Ovary (tissue), 10 donors: ENCODE results near the gene KRTAP10-6. TPM values are rescaled to one million over a fixed set of nuclear protein-coding genes. Genes with fewer than 3 reads are reported as not detected.
"Not testable (repeated sequence)": the region's sequence is repeated elsewhere in the genome, so short reads cannot be mapped to it uniquely, and the experiment has no call there.

Experiments used
- DNase-seq, 5 donors: peaks; one replicate each; pipeline ENCODE4 v3.0.0-alpha.2; 2019 to 2020
- H3K27ac ChIP-seq, 2 donors: fragments of 200-600 bp; one replicate each; pipeline versions ENCODE4 v1.5.1 to v1.8.0; 2019 to 2022
- H3K27me3 ChIP-seq: fragments of 200-600 bp; one replicate; pipeline ENCODE4 v1.8.0; 2022
- H3K36me3 ChIP-seq: fragments of 200-600 bp; sonication (generic); one replicate; pipeline ENCODE4 v1.5.1; 2019
- H3K4me1 ChIP-seq: one replicate; pipeline ENCODE4 v1.8.1; 2013; ENCODE audit warnings: mild to moderate bottlenecking, moderate library complexity; ENCODE audit not compliant: insufficient read depth
- H3K4me3 ChIP-seq: fragments of 200-600 bp; sonication (generic); one replicate; pipeline ENCODE4 v1.5.1; 2017
- H3K9me3 ChIP-seq, 2 donors: fragments of 200-600 bp in 1 of 2; sonication (generic) in 1 of 2; one replicate each; pipeline versions ENCODE4 v1.5.1 to v1.8.1; 2013 to 2019; ENCODE audit warnings: mild to moderate bottlenecking in 1 of 2, moderate library complexity in 1 of 2
- CTCF ChIP-seq, 3 donors: fragments of 450-650 bp in 2 of 3; fragments of 200-600 bp in 1 of 3; IDR thresholded peaks; one replicate each; pipeline versions ENCODE4 v1.5.1 to v1.8.0; 2016 to 2022; ENCODE audit warnings: antibody characterized with exemption in 3 of 3, mild to moderate bottlenecking in 1 of 3
- EP300 ChIP-seq: sonication (generic); formaldehyde crosslinking; IDR thresholded peaks from one replicate; pipeline ENCODE4 v1.6.1; 2017; ENCODE audit warnings: antibody characterized with exemption
- POLR2A ChIP-seq: fragments of 450-650 bp; IDR thresholded peaks from one replicate; pipeline ENCODE4 v1.6.1; 2017; ENCODE audit warnings: antibody characterized with exemption, mild to moderate bottlenecking, moderate library complexity
- WGBS, 3 donors: extraction: QIAGEN DNeasy Blood & Tissue Kit in 1 of 3; methylation state at CpG; one replicate each; pipeline versions ENCODE4 v1.1.5 to v1.1.7; 2013 to 2017; 5-methylcytosine and 5-hydroxymethylcytosine counted together
- intact Hi-C, 4 donors: fragments of 100-400 bp; cut with DNase I; formaldehyde crosslinking; loops; one replicate each; pipeline versions ENCODE4 v1.11.0 to v1.15.1; 2022 to 2023
- long read RNA-seq, 3 donors: library from polyadenylated mRNA in 2 of 3; unstranded in 2 of 3; transcript quantifications; one replicate each; pipeline ENCODE4 v2.0.0 and lab custom pipeline, GENCODE V29; 2021 to 2026
- polyA plus RNA-seq, 2 donors: library from polyadenylated mRNA; stranded (reverse); fragments of 200-250 nt in 1 of 2; fragments of 350-450 nt in 1 of 2; fragmentation: Illumina TruSeq in 1 of 2; extraction: RNeasy Lipid Tissue Mini Kit (QIAGEN cat#74804) in 1 of 2; gene quantifications; one replicate each; pipeline ENCODE4 v1.2.3, GENCODE V29; 2013 to 2014
- total RNA-seq, 7 donors: library from RNA; depleted of rRNA in 2 of 7; stranded (reverse); fragments of >200 nt in 2 of 7; fragmentation: NEBNext Ultra II Directional in 3 of 7; extraction: Animal tissue kit (Norgen Biotek cat#: 25700) in 3 of 7; gene quantifications; one replicate each; pipeline versions ENCODE4 v1.1.0 to v1.2.4, GENCODE V29; 2016 to 2023
- donor health status: DM: no; HTN: no; CAD: no; lungs with moderate emphysema.
- donor health status: DM: no; HTN: no; CAD: no.
- donor health status: Bipolar disorder and iron deficiency.
- donor health status: DM: yes; HTN: yes; CAD: no.
- donor health status: DM: no; HTN: no; CAD: no.
- donor health status: DM: yes; HTN: yes; CAD: no.

KRTAP10-6 gene
- total RNA-seq = not detected
- not detected for polyA plus RNA-seq
- long read RNA-seq, donor 1 = 0 reads
- long read RNA-seq, donor 2 = 0 reads
- long read RNA-seq, donor 3 = 0 reads

GRCh38 chr21:44592446-44593311 lies at the start of gene KRTAP10-6:
TSS of gene KRTAP10-6 (minus strand) at chr21:44592505. CDS start at chr21:44592484, 21 bp downstream.
- 44 to 60% (median 50%) methylated on average over 33 of the region's 33 CpGs for WGBS, 3 donors
- TF ChIP-seq EP300 (no peak), POLR2A (no peak), CTCF (IDR thresholded peaks at IDR 0.05) (no peak)

GRCh38 chr21:44640761-44641160 lies 48.5 kb upstream of the KRTAP10-6 start:
- H3K36me3 ChIP-seq = no peaks in the 10 kb centered on the region
- no peaks in the 10 kb centered on the region for H3K4me1 ChIP-seq
- intact Hi-C loops = no loop called here
- 87 to 91% (median 88%) methylated on average over 5 of the region's 5 CpGs for WGBS, 3 donors
- TF ChIP-seq CTCF (IDR thresholded peaks at IDR 0.05) = no peak
- no peak for TF ChIP-seq EP300
- TF ChIP-seq POLR2A = no peak
- no peak overlapping the region for H3K4me3 ChIP-seq
- no peak overlapping the region for H3K27ac ChIP-seq
- H3K27me3 ChIP-seq = no peaks in the 10 kb centered on the region
- DNase-seq = no peak
- H3K9me3 ChIP-seq = no peaks in the 10 kb centered on the region

More at GRCh38 chr21:44592446-44593311, at the start of gene KRTAP10-6:
- H3K9me3 ChIP-seq = no peaks in the 10 kb centered on the region
- intact Hi-C loops = no loop called here
- no peaks in the 10 kb centered on the region for H3K4me1 ChIP-seq
- DNase-seq = no peak
- H3K4me3 ChIP-seq = no peak within 1 kb of the TSS
- no peaks in the 10 kb centered on the region for H3K36me3 ChIP-seq
- no peak within 1 kb of the TSS for H3K27ac ChIP-seq
- no peaks in the 10 kb centered on the region for H3K27me3 ChIP-seq

- DNase-seq = no peak
- no peak overlapping the region for H3K4me3 ChIP-seq
- WGBS, 3 donors = 74 to 81% (median 80%) methylated on average over 12 of the region's 12 CpGs
- no peaks in the 10 kb centered on the region for H3K36me3 ChIP-seq
- no peaks in the 10 kb centered on the region for H3K27me3 ChIP-seq
- H3K9me3 ChIP-seq = no peaks in the 10 kb centered on the region
- no peak overlapping the region for H3K27ac ChIP-seq
- H3K4me1 ChIP-seq = no peaks in the 10 kb centered on the region
- TF ChIP-seq CTCF (IDR thresholded peaks at IDR 0.05) (no peak), POLR2A (no peak), EP300 (no peak)
- intact Hi-C loops = loop anchor here in 1 of 4 donors (2.0 kb wide), 1 partner anchor 48 kb away; no protein-coding TSS in a partner anchor
Measured at GRCh38 chr21:44639331-44639655, 47.0 kb upstream of the KRTAP10-6 start.

GRCh38 chr21:44638506-44639330 lies 46.4 kb upstream of the KRTAP10-6 start:
- intact Hi-C loops = loop anchor here in 1 of 4 donors (2.0 kb wide), 1 partner anchor 48 kb away; no protein-coding TSS in a partner anchor
- not testable (repeated sequence) for H3K36me3 ChIP-seq, DNase-seq, H3K9me3 ChIP-seq, H3K27ac ChIP-seq, H3K4me3 ChIP-seq, H3K4me1 ChIP-seq, H3K27me3 ChIP-seq
- WGBS, 3 donors = 71 to 91% (median 77%) methylated on average over 16 to 21 of the region's 21 CpGs

GRCh38 chr21:44637851-44638348 lies 45.6 kb upstream of the KRTAP10-6 start:
- not testable (repeated sequence) for H3K4me1 ChIP-seq, H3K9me3 ChIP-seq, H3K27ac ChIP-seq, DNase-seq, H3K4me3 ChIP-seq, H3K36me3 ChIP-seq, H3K27me3 ChIP-seq
- intact Hi-C loops = loop anchor here in 1 of 4 donors (2.0 kb wide), 1 partner anchor 47 kb away; no protein-coding TSS in a partner anchor
- WGBS, 3 donors = 31 to 65% (median 34%) methylated on average over 8 to 12 of the region's 12 CpGs
